ENCODE results near the gene RNF157. TPM values are rescaled to one million over a fixed set of nuclear protein-coding genes. Genes with fewer than 3 reads are reported as not detected.
A peak's percentile ranks its signal among the peaks of the same experiment; 100 is the strongest.

The RNF157 gene
- total and polyA plus RNA-seq, 9 of the 15 experiments (the other 6 are each of a cell fraction or from before 2014, with no cell fraction given) = 8.1 to 31.7 (median 20.8) TPM

GRCh38 chr17:76233588-76234353 is 6.5 kb downstream of the RNF157 start (continued):
- TF ChIP-seq GATA2 (CRISPR knock-in tag; IDR thresholded peaks at IDR 0.05) (no peak), CREB3L1 (IDR thresholded peaks at IDR 0.05; ENCODE audit: borderline replicate concordance, low read depth) (no peak), SIX5 (IDR thresholded peaks at IDR 0.05; ENCODE audit: borderline replicate concordance in 1 of 2, insufficient read depth in 1 of 2, low read depth in 1 of 2, low read length in 2 of 2) (no peak), CBFA2T2 (conservative IDR thresholded peaks at IDR 0.05) (no peak), LCOR (CRISPR knock-in tag; IDR thresholded peaks at IDR 0.05) (no peak), PHB2 (IDR thresholded peaks at IDR 0.05; ENCODE audit: low read depth) (no peak), TBP (optimal IDR thresholded peaks at IDR 0.05; ENCODE audit: low read depth, low read length) (no peak), ZNF785 (CRISPR knock-in tag; IDR thresholded peaks at IDR 0.05) (no peak), SMARCB1 (IDR thresholded peaks at IDR 0.05; ENCODE audit: insufficient read length, low read depth) (no peak), TEAD1 (CRISPR knock-in tag; IDR thresholded peaks at IDR 0.05) (no peak), TEAD2 (tag; IDR thresholded peaks at IDR 0.05) (no peak), PPARD (CRISPR knock-in tag; IDR thresholded peaks at IDR 0.05) (no peak), ZSCAN29 (IDR thresholded peaks at IDR 0.05) (no peak), ZNF282 (CRISPR knock-in tag; IDR thresholded peaks at IDR 0.05) (no peak), HDAC3 (IDR thresholded peaks at IDR 0.05; ENCODE audit: borderline replicate concordance, partially characterized antibody) (no peak), MITF (IDR thresholded peaks at IDR 0.05) (no peak), MIER1 (IDR thresholded peaks at IDR 0.05; ENCODE audit: low read depth) (no peak)
- TF ChIP-seq, protein P1, sequence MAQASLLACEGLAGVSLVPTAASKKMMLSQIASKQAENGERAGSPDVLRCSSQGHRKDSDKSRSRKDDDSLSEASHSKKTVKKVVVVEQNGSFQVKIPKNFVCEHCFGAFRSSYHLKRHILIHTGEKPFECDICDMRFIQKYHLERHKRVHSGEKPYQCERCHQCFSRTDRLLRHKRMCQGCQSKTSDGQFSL (CRISPR knock-in tag; IDR thresholded peaks at IDR 0.05) = no peak
- TF ChIP-seq, protein P1 (tag; IDR thresholded peaks at IDR 0.05) = 0 out of 4 replicates have a peak, but pooled peaks of 1 of the 2 experiments have one; percentile 49
- TF ChIP-seq, protein P2, sequence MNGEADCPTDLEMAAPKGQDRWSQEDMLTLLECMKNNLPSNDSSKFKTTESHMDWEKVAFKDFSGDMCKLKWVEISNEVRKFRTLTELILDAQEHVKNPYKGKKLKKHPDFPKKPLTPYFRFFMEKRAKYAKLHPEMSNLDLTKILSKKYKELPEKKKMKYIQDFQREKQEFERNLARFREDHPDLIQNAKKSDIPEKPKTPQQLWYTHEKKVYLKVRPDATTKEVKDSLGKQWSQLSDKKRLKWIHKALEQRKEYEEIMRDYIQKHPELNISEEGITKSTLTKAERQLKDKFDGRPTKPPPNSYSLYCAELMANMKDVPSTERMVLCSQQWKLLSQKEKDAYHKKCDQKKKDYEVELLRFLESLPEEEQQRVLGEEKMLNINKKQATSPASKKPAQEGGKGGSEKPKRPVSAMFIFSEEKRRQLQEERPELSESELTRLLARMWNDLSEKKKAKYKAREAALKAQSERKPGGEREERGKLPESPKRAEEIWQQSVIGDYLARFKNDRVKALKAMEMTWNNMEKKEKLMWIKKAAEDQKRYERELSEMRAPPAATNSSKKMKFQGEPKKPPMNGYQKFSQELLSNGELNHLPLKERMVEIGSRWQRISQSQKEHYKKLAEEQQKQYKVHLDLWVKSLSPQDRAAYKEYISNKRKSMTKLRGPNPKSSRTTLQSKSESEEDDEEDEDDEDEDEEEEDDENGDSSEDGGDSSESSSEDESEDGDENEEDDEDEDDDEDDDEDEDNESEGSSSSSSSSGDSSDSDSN (IDR thresholded peaks at IDR 0.05; ENCODE audit: borderline replicate concordance in 1 of 2, low read depth in 2 of 2, low read length in 2 of 2) = no peak
- TF ChIP-seq, protein P3, sequence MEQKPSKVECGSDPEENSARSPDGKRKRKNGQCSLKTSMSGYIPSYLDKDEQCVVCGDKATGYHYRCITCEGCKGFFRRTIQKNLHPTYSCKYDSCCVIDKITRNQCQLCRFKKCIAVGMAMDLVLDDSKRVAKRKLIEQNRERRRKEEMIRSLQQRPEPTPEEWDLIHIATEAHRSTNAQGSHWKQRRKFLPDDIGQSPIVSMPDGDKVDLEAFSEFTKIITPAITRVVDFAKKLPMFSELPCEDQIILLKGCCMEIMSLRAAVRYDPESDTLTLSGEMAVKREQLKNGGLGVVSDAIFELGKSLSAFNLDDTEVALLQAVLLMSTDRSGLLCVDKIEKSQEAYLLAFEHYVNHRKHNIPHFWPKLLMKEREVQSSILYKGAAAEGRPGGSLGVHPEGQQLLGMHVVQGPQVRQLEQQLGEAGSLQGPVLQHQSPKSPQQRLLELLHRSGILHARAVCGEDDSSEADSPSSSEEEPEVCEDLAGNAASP (IDR thresholded peaks at IDR 0.05) = no peak
